GM18868 (cell line): Measurements from ENCODE around the gene KCNAB1.
A peak's percentile ranks its signal among the peaks of the same experiment; 100 is the strongest.

Source experiments
- ATAC-seq: cut with Tn5 transposase; IDR thresholded peaks from one replicate; pipeline ENCODE4 v1.9.1; 2021; ENCODE audit warnings: mild to moderate bottlenecking, moderate library complexity; ENCODE audit not compliant: unreplicated experiment

KCNAB1 gene

DNA sequence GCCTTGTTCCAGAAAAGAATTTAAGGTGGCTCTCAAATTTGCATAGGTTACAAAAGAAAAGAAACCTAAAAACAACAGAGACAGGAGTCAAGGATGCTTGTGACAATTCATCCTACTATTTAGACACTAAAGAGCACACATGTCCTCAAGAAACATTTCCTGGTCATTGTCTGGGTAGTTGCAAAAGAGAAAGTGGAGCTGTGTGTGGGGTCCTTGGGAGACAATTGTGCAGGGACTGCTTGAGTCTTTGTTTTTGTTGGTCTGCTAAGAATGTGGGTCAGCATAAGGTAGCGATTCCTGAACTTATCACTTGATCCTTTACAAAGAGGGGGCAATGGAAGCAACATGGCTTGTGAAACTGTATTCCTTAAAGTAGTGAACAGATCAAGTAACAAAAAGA lies 185.3 kb downstream of the KCNAB1 start:
- no peak for ATAC-seq

- ATAC-seq: no peak
Observed at GRCh38 chr3:156307704-156308103, 187.3 kb downstream of the KCNAB1 start.

GRCh38 chr3:156311431-156311830 lies 191.1 kb downstream of the KCNAB1 start:
- no peak for ATAC-seq

DNA sequence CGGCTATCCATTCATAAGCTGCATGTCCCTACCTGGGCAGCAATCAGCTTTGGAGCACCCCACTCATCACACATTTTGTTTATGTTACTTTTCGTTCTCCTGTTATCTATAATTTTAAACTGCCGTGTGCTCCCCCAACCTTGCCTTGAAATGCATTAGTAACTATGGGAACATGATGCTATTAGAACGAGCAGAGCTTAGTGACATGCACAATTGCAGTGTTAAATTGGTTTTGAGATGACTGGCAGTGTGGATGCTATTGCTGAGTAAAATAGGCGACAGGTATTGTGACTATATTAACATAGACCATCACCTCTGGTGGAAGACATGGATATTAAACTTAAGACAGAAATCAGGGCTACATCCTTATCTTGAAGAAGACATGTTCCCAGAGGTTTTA lies 191.6 kb downstream of the KCNAB1 start:
- no peak for ATAC-seq

DNA sequence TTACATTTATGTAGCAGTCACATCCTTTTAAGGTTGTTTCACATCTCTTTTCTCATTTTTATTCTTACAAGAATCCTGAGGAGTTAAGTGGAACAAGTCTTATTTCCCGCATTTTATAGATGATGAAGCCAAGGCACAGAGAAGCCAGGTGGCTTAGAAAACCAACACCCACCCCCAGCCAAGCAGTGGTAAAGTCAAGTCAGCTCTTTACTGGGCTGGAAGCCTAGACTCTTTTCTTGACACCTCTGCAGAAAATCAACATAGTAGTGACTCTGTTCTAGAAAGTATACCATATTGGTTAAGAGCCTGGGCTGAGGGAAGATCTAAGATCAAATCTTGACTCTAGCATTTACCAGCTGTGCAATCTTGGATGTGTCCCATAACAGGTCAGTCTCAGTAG lies 195.7 kb downstream of the KCNAB1 start:
- ATAC-seq: no peak

DNA sequence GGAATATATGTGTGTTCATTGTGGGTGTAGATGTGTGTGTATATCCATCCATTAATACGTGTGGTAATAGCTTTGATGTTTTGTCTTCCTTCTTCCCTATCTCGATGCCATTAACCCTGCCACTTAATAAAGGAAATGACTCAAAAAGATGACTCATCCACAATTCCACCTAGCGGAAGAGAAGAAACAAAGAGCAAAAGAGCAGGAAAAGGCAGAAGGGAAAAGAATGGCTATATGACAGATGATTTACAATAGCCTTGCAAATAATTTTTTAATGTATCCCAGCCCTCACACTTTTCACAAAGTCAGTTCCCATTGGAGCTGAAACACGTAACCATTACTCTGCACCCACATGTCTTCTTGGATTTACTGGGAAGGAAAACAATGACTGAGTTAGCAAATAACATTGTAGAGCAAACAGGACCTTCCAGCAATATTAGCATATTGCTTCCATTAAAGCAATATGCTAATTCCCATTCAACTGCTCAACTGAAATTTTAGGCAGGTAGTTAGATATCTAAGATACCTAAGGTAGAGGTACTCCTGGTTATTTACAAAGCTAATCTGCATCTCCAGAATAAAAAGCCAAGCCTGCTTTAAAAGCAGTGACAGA lies 197.2 kb downstream of the KCNAB1 start:
- no peak for ATAC-seq

DNA sequence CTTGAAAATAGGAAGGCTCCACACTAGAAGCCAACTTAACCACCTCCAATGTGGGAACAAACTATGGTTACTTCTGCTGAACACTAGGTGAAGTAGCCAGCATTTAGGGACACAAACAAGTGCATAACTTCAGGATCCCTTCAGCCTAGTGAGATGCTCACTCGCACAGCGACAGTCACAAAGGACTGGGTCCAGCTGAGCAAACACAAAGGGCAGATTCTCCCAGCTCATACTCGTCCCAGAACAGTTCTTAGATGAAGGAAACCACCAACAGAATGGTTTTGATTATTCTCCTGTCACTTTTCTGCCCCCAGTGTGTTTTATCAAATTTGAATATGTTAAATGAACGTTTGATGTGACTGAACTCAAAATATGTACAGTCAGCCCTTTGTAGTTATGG lies 201.6 kb downstream of the KCNAB1 start:
- no peak for ATAC-seq

GRCh38 chr3:156323466-156323865 lies 203.1 kb downstream of the KCNAB1 start:
- no peak for ATAC-seq

DNA sequence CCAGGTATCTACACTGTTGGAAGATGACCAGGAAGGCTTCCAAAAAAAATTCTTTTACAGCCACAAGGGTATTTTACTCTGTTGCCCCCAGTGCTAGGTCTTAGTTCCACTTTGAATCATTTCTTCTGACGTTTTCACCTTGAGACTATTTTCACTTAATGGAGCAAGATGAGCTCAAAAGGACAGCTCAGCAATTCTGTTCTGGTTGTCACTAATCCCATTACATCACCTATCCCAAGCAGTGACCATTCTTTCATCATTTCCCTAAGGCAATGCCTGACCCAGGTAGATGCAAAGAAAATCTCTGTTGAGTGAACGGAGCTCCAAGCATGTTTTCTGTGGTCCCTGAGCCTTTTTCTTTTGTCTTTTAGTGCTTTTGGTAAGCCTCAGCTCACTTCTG lies 210.0 kb downstream of the KCNAB1 start:
- ATAC-seq: no peak

DNA sequence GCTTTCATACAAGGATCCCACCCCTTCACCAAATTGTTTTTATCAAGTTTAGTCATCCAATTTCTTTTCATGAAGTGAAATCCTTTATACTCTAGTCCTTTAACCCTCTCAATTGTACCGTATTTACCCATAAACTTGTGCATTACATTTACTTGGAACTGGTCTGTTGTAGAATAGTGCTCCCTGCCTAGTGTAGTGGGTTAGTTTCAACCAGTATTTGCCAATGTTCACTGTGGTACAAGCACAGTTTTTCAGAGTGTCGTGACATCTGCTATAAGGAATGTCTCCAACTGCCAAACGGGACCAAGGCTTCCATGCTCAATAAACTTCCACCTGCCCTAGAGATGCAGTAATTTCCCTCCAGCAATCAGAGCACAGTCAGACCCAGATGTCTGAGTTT lies 211.9 kb downstream of the KCNAB1 start:
- no peak for ATAC-seq

GRCh38 chr3:156334841-156335545 lies 214.6 kb downstream of the KCNAB1 start:
- peak; percentile 71 for ATAC-seq

- no peak for ATAC-seq
Observed at GRCh38 chr3:156339491-156339890, 219.1 kb downstream of the KCNAB1 start.

DNA sequence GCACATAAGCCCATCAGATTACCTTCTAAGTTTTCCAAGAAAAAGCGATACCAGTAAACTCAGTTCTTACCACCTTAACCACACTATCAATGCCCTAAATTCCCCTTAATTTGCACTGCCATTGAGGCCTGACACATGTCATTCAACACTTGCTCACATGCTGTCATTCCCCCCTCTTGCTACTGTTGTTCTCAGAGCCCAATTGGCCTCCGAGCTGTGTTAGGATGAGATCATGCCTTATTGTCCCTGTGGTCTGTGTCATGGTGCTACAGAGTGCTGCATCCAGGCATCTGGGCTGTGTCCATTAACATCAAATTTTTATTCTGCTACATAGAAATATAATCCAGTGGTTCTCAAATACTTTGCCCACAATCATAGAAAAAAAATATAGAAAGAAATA lies 221.0 kb downstream of the KCNAB1 start:
- ATAC-seq: no peak

- peak; percentile 100 for ATAC-seq
Observed at GRCh38 chr3:156341831-156342416, 221.5 kb downstream of the KCNAB1 start.

- no peak for ATAC-seq
Observed at GRCh38 chr3:156344215-156344614, 223.8 kb downstream of the KCNAB1 start.

GRCh38 chr3:156349111-156349510 lies 228.7 kb downstream of the KCNAB1 start:
- no peak for ATAC-seq

DNA sequence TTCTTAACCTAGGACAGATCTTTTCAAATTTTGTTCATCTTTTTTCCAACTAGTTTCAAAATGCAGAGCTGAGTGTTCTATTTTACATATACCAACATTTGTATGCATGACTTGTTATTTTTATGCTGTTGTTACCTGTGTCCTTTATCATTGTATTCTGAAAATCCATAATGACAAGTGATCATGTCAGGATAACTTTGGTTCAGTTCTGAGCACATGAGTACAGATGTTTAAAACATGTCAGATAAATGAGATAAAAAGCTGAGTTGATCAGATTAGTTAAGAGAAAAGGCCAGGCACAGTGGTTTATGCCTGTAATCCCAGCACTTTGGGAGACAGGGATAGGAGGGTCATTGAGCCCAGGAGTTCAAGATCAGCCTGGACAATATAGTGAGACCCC lies 229.6 kb downstream of the KCNAB1 start:
- ATAC-seq: no peak

DNA sequence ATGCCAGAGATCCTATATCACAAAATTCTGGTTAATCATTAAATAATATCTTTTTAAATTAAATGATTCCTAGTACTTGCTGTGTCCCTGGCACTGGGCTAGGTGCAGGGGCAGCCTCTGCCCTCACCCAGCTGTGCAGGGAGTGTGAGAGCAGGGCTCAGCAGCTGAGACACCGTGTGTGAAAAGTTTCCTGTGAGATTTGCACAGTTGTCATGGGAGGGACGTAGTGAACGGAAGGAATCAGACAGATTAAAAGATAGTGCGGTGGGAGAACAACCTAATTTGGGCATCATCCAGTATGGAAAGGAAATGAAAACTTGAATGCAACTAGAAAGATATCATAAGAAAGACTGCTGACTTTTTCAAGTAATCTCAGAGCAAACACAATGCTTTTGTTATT lies 230.4 kb downstream of the KCNAB1 start:
- ATAC-seq: no peak

DNA sequence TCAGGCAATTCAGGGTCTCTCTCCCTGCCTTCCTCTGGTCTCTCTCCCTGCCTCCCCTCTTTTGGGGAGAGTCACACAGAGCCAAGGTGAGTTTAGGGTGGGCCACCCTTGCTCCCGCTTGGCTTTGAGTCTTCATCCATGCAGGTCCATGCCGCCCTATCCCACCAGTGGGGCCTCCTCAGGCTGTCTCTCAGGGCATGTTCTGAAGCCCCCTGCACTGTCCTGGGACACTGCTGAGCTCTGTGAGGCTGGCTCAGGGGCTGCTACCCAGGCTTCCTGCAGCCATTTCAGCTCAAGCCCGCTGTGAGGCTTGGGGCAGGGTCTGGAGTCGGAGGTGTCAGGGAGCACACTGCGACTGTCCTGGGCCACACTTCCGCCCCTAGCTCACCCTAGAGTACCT lies 231.4 kb downstream of the KCNAB1 start:
- no peak for ATAC-seq

GRCh38 chr3:156352728-156353127 lies 232.3 kb downstream of the KCNAB1 start:
- no peak for ATAC-seq

DNA sequence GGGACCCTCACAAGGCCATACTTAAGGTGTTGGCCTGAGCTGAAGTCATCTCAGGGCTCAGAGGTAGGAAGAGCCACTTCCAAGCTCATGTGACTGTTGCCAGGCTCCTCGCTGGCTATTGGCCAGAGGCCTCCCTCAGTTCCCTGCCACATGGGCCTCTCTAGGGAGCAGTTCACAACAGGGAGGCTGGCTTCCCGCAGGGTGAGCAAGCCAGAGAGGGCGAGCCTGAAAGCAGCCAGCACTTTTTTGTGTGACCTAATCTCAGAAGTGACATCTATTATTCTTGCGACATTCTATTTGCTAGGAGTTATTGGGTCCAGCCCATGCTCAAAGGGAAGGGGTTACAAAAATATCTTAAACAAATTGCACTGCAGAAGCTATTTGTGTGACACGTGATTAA lies 233.2 kb downstream of the KCNAB1 start:
- ATAC-seq: no peak

GRCh38 chr3:156356537-156357363 lies 236.4 kb downstream of the KCNAB1 start:
- no peak for ATAC-seq
